ENCODE results near the gene FMNL3. TPM values are rescaled to one million over a fixed set of nuclear protein-coding genes. Genes with fewer than 3 reads are reported as not detected.
A peak's percentile ranks its signal among the peaks of the same experiment; 100 is the strongest.
"Not testable (repeated sequence)": the region's sequence is repeated elsewhere in the genome, so short reads cannot be mapped to it uniquely, and the experiment has no call there.

FMNL3 gene
- total RNA-seq, 6 experiments from 2014 or later = 2.1 to 4.9 (median 2.9) TPM

- TF ChIP-seq CTCF (IDR thresholded peaks at IDR 0.05) (no peak), POLR2A (IDR thresholded peaks at IDR 0.05) (no peak)
- Histone ChIP-seq H3K27me3 (no peaks in the 10 kb centered on the region), H3K36me3 (no peaks in the 10 kb centered on the region), H3K4me3 (no peak overlapping the region), H3K4me1 (no peaks in the 10 kb centered on the region), H3K9me3 (no peaks in the 10 kb centered on the region), H3K27ac (no peak overlapping the region)
- ATAC-seq (peak in 3 of 4 donors; percentile 29 to 59 (median 38)), DNase-seq (no peak)
- intact Hi-C loops (cut with DNase I) = no loop called here
- WGBS (ENCODE audit: insufficient coverage, low coverage, low lambda C conversion rate, missing lambda C conversion rate) = 75% methylated on average over 3 of the region's 3 CpGs
Measured at GRCh38 chr12:49730568-49731101, 23.4 kb upstream of the FMNL3 start.

- H3K27ac ChIP-seq = no peak overlapping the region
- TF ChIP-seq POLR2A (IDR thresholded peaks at IDR 0.05) (no peak), CTCF (IDR thresholded peaks at IDR 0.05) (no peak)
- H3K9me3 ChIP-seq = no peaks in the 10 kb centered on the region
- no peaks in the 10 kb centered on the region for H3K36me3 ChIP-seq
- H3K27me3 ChIP-seq = no peaks in the 10 kb centered on the region
- DNase-seq = no peak
- H3K4me1 ChIP-seq = no peaks in the 10 kb centered on the region
- WGBS (ENCODE audit: insufficient coverage, low coverage, low lambda C conversion rate, missing lambda C conversion rate) = 76% methylated on average over 1 of the region's 1 CpG
- intact Hi-C loops (cut with DNase I) = no loop called here
- ATAC-seq = no peak
- H3K4me3 ChIP-seq = no peak overlapping the region
Measured at GRCh38 chr12:49730050-49730449, 22.8 kb upstream of the FMNL3 start.

GRCh38 chr12:49728446-49728845, 21.2 kb upstream of the FMNL3 start:
- WGBS (ENCODE audit: insufficient coverage, low coverage, low lambda C conversion rate, missing lambda C conversion rate) = 82% methylated on average over 3 of the region's 3 CpGs
- no peak for TF ChIP-seq POLR2A (IDR thresholded peaks at IDR 0.05)
- TF ChIP-seq CTCF (IDR thresholded peaks at IDR 0.05) = no peak
- no peaks in the 10 kb centered on the region for H3K36me3 ChIP-seq
- no peak overlapping the region for H3K4me3 ChIP-seq
- no peak for DNase-seq
- no peak for ATAC-seq
- H3K27me3 ChIP-seq = no peaks in the 10 kb centered on the region
- intact Hi-C loops (cut with DNase I) = no loop called here
- no peaks in the 10 kb centered on the region for H3K9me3 ChIP-seq
- H3K4me1 ChIP-seq = no peaks in the 10 kb centered on the region
- H3K27ac ChIP-seq = no peak overlapping the region

DNA sequence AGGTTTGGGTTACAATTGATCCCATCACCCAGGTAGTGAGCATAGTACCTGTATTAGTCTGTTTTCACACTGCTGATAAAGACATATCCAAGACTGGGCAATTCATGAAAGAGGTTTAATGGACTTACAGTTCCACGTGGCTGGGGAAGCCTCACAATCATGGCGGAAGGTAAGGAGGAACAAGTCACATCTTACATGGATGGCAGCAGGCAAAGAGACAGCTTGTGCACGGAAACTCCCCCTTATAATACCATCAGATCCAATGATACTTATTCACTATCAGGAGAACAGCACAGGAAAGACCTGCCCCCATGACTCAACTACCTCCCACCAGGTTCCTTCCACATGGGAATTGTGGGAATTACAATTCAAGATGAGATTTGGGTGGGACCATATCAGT, 14.2 kb upstream of the FMNL3 start:
- DNase-seq; H3K27ac ChIP-seq; H3K4me3 ChIP-seq; H3K9me3 ChIP-seq; H3K27me3 ChIP-seq; H3K4me1 ChIP-seq; intact Hi-C loops (cut with DNase I); ATAC-seq; H3K36me3 ChIP-seq: not testable (repeated sequence)
- WGBS (ENCODE audit: insufficient coverage, low coverage, low lambda C conversion rate, missing lambda C conversion rate) = 67% methylated on average over 3 of the region's 3 CpGs

- intact Hi-C loops (cut with DNase I) = no loop called here
- WGBS (ENCODE audit: insufficient coverage, low coverage, low lambda C conversion rate, missing lambda C conversion rate) = 35% methylated on average over 1 of the region's 1 CpG
- Histone ChIP-seq H3K27ac (no peak overlapping the region), H3K9me3 (no peaks in the 10 kb centered on the region), H3K27me3 (no peaks in the 10 kb centered on the region), H3K4me3 (no peak overlapping the region), H3K4me1 (no peaks in the 10 kb centered on the region), H3K36me3 (no peaks in the 10 kb centered on the region)
- ATAC-seq = peak in 3 of 4 donors; percentile 38 to 59 (median 52)
- DNase-seq = no peak
- TF ChIP-seq POLR2A (IDR thresholded peaks at IDR 0.05) (no peak), CTCF (IDR thresholded peaks at IDR 0.05) (peak in 2 of 4 donors; percentile 16 to 23)
Measured at GRCh38 chr12:49720214-49720613, 13.0 kb upstream of the FMNL3 start.

DNA sequence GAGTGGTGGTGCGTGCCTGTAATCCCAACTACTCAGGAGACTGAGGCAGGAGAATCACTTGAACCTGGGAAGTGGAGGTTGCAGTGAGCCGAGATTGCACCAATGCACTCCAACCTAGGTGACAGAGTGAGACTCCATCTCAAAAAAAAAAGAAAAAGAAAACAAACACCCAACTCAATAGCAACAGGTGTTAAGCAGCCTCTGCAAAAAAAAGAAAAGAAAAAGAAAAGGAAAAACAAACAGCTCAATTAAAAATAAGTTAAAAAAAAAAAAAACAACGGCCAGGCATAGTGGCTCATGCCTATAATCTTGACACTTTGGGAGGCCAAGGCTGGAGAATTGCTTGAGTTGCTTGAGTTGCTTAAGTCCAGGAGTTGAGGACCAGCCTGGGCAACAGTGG, 10.6 kb upstream of the FMNL3 start:
- H3K4me3 ChIP-seq; DNase-seq; intact Hi-C loops (cut with DNase I); ATAC-seq; H3K9me3 ChIP-seq; H3K27ac ChIP-seq; H3K27me3 ChIP-seq; H3K4me1 ChIP-seq; H3K36me3 ChIP-seq: not testable (repeated sequence)
- 80% methylated on average over 1 of the region's 3 CpGs for WGBS (ENCODE audit: insufficient coverage, low coverage, low lambda C conversion rate, missing lambda C conversion rate)

All from right lobe of liver (tissue), 6 donors.